GM23338 (cell line): ENCODE results near the gene PRSS8. TPM values are rescaled to one million over a fixed set of nuclear protein-coding genes. Genes with fewer than 3 reads are reported as not detected.

Experiments
- ATAC-seq: fragments of 200-7000 bp; cut with Tn5 transposase; 3 replicates; pipeline ENCODE4 v1.9.1; 2020
- DNase-seq: peaks from one replicate; pipeline ENCODE4 v3.0.0-alpha.2; 2015; ENCODE audit warnings: low spot score
- H2AFZ ChIP-seq: fragments of 200-600 bp; sonication (generic); 2 replicates; pipeline ENCODE4 v1.8.0; 2016; ENCODE audit warnings: antibody characterized with exemption, mild to moderate bottlenecking, moderate library complexity
- H3F3A ChIP-seq: fragments of 200-600 bp; sonication (generic); replicated peaks from 2 replicates; pipeline ENCODE4 v1.8.0; 2017; ENCODE audit warnings: antibody characterized with exemption, mixed run types, low read depth
- H3K27ac ChIP-seq: fragments of 200-600 bp; sonication (generic); 2 replicates; pipeline ENCODE4 v1.6.1; 2016; ENCODE audit warnings: low read depth
- H3K27me3 ChIP-seq: fragments of 200-600 bp; sonication (generic); 2 replicates; pipeline ENCODE4 v1.8.0; 2016; ENCODE audit warnings: mild to moderate bottlenecking, mixed run types, moderate library complexity; ENCODE audit not compliant: insufficient read depth
- H3K36me3 ChIP-seq: fragments of 200-600 bp; sonication (generic); 2 replicates; pipeline ENCODE4 v1.8.0; 2016; ENCODE audit warnings: mild to moderate bottlenecking; ENCODE audit not compliant: insufficient read depth
- H3K4me1 ChIP-seq: fragments of 200-600 bp; sonication (generic); 2 replicates; pipeline ENCODE4 v1.8.0; 2016; ENCODE audit warnings: mild to moderate bottlenecking, moderate library complexity; ENCODE audit not compliant: insufficient read depth
- H3K4me2 ChIP-seq: fragments of 200-600 bp; sonication (generic); 2 replicates; pipeline ENCODE4 v1.7.1; 2017; ENCODE audit warnings: mixed run types
- H3K4me3 ChIP-seq: fragments of 200-600 bp; sonication (generic); 2 replicates; pipeline ENCODE4 v1.6.1; 2016; ENCODE audit warnings: mixed run types
- H3K79me2 ChIP-seq: fragments of 200-600 bp; sonication (generic); replicated peaks from 2 replicates; pipeline ENCODE4 v1.8.0; 2017; ENCODE audit warnings: mild to moderate bottlenecking; ENCODE audit not compliant: insufficient read depth
- H3K9me2 ChIP-seq: fragments of 200-600 bp; sonication (generic); 2 replicates; pipeline ENCODE4 v1.8.0; 2017; ENCODE audit not compliant: insufficient read depth
- H4K20me1 ChIP-seq: fragments of 200-600 bp; sonication (generic); replicated peaks from 2 replicates; pipeline ENCODE4 v1.8.0; 2017; ENCODE audit warnings: mild to moderate bottlenecking; ENCODE audit not compliant: insufficient read depth
- H3K27ac Mint-ChIP-seq: 2 replicates; pipeline ENCODE4 v1.8.0; 2020; ENCODE audit warnings: inconsistent platforms, mild to moderate bottlenecking, moderate library complexity, mixed read lengths
- H3K27me3 Mint-ChIP-seq: 3 replicates; pipeline ENCODE4 v1.8.0; 2022; ENCODE audit warnings: low read depth, mild to moderate bottlenecking, moderate library complexity, mixed read lengths, inconsistent platforms; ENCODE audit not compliant: insufficient read depth, poor library complexity
- H3K36me3 Mint-ChIP-seq: 3 replicates; pipeline ENCODE4 v1.8.0; 2021; ENCODE audit warnings: low read depth, mild to moderate bottlenecking, inconsistent platforms, moderate library complexity, mixed read lengths
- H3K4me1 Mint-ChIP-seq: 3 replicates; pipeline ENCODE4 v1.8.0; 2020; ENCODE audit warnings: mild to moderate bottlenecking, inconsistent platforms, mixed read lengths
- H3K4me3 Mint-ChIP-seq: 3 replicates; pipeline ENCODE4 v1.8.0; 2021; ENCODE audit warnings: moderate library complexity, mild to moderate bottlenecking, inconsistent platforms, mixed read lengths
- H3K9me3 Mint-ChIP-seq: 3 replicates; pipeline ENCODE4 v1.8.0; 2020; ENCODE audit warnings: moderate library complexity, mild to moderate bottlenecking, inconsistent platforms, mixed read lengths
- CREB1 ChIP-seq: fragments of 250-450 bp; sonication (Bioruptor Pico); IDR thresholded peaks from 2 replicates; pipeline ENCODE4 v1.5.0; 2020; ENCODE audit warnings: low read depth, mild to moderate bottlenecking, moderate library complexity
- EZH2 ChIP-seq: fragments of 200-600 bp; sonication (generic); IDR thresholded peaks from one replicate; pipeline ENCODE4 v1.8.0; 2017; ENCODE audit warnings: antibody characterized with exemption, mild to moderate bottlenecking, low read depth; ENCODE audit not compliant: unreplicated experiment
- EZH2phosphoT487 ChIP-seq: fragments of 200-600 bp; sonication (generic); IDR thresholded peaks from one replicate; pipeline ENCODE4 v1.8.1; 2018; ENCODE audit warnings: antibody characterized with exemption; ENCODE audit not compliant: unreplicated experiment
- JUNB ChIP-seq: IDR thresholded peaks from one replicate; pipeline ENCODE4 v1.6.1; 2016; ENCODE audit warnings: antibody characterized with exemption; ENCODE audit not compliant: unreplicated experiment
- NANOG ChIP-seq: IDR thresholded peaks from 2 replicates; pipeline ENCODE4 v1.6.1; 2016; ENCODE audit warnings: antibody characterized with exemption, borderline replicate concordance
- POLR2AphosphoS5 ChIP-seq: IDR thresholded peaks from 2 replicates; pipeline ENCODE4 v1.6.1; 2016; ENCODE audit warnings: antibody characterized with exemption, low read depth
- STAT1 ChIP-seq: IDR thresholded peaks from one replicate; pipeline ENCODE4 v1.6.1; 2016; ENCODE audit warnings: antibody characterized with exemption; ENCODE audit not compliant: unreplicated experiment
- ZNF114 ChIP-seq: fragments of 250-450 bp; sonication (Bioruptor Pico); IDR thresholded peaks from 2 replicates; pipeline ENCODE4 v1.5.0; 2020; ENCODE audit warnings: mild to moderate bottlenecking, moderate library complexity
- ZNF331 ChIP-seq: fragments of 250-450 bp; sonication (Bioruptor Pico); IDR thresholded peaks from 2 replicates; pipeline ENCODE4 v1.5.0; 2020; ENCODE audit warnings: low read depth, mild to moderate bottlenecking, moderate library complexity
- polyA plus RNA-seq: library from polyadenylated mRNA; unstranded; fragments of >200 nt; fragmentation: Nextera tagmentation; extraction: Ambion mirVana; gene quantifications from 2 replicates; pipeline ENCODE4 v1.2.1, GENCODE V29; 2016
- total RNA-seq: library from RNA; depleted of rRNA; stranded (reverse); fragments of >200 nt; shearing (Covaris generic); gene quantifications from 2 replicates; pipeline ENCODE4 v1.2.3, GENCODE V29; 2014
- TF ChIP-seq, protein P1 (sequence below): IDR thresholded peaks from one replicate; pipeline ENCODE4 v1.6.1; 2018; ENCODE audit warnings: antibody characterized with exemption; ENCODE audit not compliant: unreplicated experiment
- TF ChIP-seq, protein P2 (sequence below): fragments of 250-450 bp; sonication (Bioruptor Pico); IDR thresholded peaks from 2 replicates; pipeline ENCODE4 v1.5.0; 2020; ENCODE audit warnings: mild to moderate bottlenecking, moderate library complexity
- TF ChIP-seq, protein P3 (sequence below): IDR thresholded peaks from 2 replicates; pipeline ENCODE4 v1.6.1; 2016; ENCODE audit warnings: antibody characterized with exemption
- TF ChIP-seq, protein P4 (sequence below), 2 experiments: fragments of 200-600 bp in 1 of 2; sonication (generic) in 1 of 2; conservative IDR thresholded peaks; 2 replicates each; pipeline versions ENCODE4 v1.5.1 to v1.6.1; 2016 to 2017; ENCODE audit warnings: antibody characterized with exemption in 2 of 2, low read depth in 2 of 2, mild to moderate bottlenecking in 2 of 2, moderate library complexity in 1 of 2

The PRSS8 gene
- total and polyA plus RNA-seq, 2 experiments from 2014 or later, result 65.3 to 75.9 TPM

DNA sequence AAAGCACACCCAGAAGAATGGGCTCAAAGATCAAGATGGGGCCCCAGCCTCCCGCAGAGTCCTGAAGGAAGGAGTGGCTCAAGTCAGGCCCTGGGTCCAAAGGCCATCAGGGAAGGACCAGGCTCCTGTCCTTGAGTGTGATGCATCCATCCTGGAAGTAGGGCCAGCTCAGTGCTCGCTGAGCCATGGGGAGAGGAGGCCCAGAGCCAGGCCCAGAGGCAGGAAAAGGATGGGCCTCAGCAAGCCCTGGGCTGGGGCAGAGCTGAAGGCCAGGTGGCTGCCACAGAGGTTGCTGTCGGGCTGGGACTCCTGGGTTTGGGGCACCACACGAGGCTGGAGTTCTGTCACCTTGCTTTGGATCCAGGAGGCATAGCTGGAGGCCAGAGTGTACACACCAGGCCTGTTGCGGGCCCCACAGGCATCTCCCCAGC lies 3.7 kb downstream of the PRSS8 start:
- peak overlapping the region; percentile 98; the same call in 1 of the 2 replicates for H3K27ac Mint-ChIP-seq
- Histone ChIP-seq H3K27ac (peak overlapping the region; percentile 84; the same call in 1 of the 2 replicates), H3K4me2 (0 out of 2 replicates have a peak overlapping the region, but pooled peaks have one; percentile 51)

More for the DNA sequence above, 3.7 kb downstream of the PRSS8 start:
- Histone ChIP-seq H3K4me1 (peaks cover 28% of the 10 kb centered on the region), H4K20me1 (no peaks in the 10 kb centered on the region; the same call in 1 of the 2 replicates), H3K9me2 (no peaks in the 10 kb centered on the region), H3K36me3 (peaks cover 9% of the 10 kb centered on the region), H3K27me3 (no peaks in the 10 kb centered on the region), H2AFZ (no peak overlapping the region), H3K4me3 (no peak overlapping the region), H3F3A (peaks cover 3% of the 10 kb centered on the region; the same call in 1 of the 2 replicates), H3K79me2 (peaks cover 8% of the 10 kb centered on the region; the same call in 1 of the 2 replicates)
- Mint-ChIP-seq H3K27me3 (peaks cover 24% of the 10 kb centered on the region), H3K9me3 (no peaks in the 10 kb centered on the region; the same call in 2 of the 3 replicates), H3K36me3 (peaks cover 45% of the 10 kb centered on the region), H3K4me3 (no peak overlapping the region), H3K4me1 (peaks cover 54% of the 10 kb centered on the region)
- ATAC-seq (no peak), DNase-seq (no peak)
- TF ChIP-seq, protein P1, sequence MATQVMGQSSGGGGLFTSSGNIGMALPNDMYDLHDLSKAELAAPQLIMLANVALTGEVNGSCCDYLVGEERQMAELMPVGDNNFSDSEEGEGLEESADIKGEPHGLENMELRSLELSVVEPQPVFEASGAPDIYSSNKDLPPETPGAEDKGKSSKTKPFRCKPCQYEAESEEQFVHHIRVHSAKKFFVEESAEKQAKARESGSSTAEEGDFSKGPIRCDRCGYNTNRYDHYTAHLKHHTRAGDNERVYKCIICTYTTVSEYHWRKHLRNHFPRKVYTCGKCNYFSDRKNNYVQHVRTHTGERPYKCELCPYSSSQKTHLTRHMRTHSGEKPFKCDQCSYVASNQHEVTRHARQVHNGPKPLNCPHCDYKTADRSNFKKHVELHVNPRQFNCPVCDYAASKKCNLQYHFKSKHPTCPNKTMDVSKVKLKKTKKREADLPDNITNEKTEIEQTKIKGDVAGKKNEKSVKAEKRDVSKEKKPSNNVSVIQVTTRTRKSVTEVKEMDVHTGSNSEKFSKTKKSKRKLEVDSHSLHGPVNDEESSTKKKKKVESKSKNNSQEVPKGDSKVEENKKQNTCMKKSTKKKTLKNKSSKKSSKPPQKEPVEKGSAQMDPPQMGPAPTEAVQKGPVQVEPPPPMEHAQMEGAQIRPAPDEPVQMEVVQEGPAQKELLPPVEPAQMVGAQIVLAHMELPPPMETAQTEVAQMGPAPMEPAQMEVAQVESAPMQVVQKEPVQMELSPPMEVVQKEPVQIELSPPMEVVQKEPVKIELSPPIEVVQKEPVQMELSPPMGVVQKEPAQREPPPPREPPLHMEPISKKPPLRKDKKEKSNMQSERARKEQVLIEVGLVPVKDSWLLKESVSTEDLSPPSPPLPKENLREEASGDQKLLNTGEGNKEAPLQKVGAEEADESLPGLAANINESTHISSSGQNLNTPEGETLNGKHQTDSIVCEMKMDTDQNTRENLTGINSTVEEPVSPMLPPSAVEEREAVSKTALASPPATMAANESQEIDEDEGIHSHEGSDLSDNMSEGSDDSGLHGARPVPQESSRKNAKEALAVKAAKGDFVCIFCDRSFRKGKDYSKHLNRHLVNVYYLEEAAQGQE, result no peak
- TF ChIP-seq, protein P2, sequence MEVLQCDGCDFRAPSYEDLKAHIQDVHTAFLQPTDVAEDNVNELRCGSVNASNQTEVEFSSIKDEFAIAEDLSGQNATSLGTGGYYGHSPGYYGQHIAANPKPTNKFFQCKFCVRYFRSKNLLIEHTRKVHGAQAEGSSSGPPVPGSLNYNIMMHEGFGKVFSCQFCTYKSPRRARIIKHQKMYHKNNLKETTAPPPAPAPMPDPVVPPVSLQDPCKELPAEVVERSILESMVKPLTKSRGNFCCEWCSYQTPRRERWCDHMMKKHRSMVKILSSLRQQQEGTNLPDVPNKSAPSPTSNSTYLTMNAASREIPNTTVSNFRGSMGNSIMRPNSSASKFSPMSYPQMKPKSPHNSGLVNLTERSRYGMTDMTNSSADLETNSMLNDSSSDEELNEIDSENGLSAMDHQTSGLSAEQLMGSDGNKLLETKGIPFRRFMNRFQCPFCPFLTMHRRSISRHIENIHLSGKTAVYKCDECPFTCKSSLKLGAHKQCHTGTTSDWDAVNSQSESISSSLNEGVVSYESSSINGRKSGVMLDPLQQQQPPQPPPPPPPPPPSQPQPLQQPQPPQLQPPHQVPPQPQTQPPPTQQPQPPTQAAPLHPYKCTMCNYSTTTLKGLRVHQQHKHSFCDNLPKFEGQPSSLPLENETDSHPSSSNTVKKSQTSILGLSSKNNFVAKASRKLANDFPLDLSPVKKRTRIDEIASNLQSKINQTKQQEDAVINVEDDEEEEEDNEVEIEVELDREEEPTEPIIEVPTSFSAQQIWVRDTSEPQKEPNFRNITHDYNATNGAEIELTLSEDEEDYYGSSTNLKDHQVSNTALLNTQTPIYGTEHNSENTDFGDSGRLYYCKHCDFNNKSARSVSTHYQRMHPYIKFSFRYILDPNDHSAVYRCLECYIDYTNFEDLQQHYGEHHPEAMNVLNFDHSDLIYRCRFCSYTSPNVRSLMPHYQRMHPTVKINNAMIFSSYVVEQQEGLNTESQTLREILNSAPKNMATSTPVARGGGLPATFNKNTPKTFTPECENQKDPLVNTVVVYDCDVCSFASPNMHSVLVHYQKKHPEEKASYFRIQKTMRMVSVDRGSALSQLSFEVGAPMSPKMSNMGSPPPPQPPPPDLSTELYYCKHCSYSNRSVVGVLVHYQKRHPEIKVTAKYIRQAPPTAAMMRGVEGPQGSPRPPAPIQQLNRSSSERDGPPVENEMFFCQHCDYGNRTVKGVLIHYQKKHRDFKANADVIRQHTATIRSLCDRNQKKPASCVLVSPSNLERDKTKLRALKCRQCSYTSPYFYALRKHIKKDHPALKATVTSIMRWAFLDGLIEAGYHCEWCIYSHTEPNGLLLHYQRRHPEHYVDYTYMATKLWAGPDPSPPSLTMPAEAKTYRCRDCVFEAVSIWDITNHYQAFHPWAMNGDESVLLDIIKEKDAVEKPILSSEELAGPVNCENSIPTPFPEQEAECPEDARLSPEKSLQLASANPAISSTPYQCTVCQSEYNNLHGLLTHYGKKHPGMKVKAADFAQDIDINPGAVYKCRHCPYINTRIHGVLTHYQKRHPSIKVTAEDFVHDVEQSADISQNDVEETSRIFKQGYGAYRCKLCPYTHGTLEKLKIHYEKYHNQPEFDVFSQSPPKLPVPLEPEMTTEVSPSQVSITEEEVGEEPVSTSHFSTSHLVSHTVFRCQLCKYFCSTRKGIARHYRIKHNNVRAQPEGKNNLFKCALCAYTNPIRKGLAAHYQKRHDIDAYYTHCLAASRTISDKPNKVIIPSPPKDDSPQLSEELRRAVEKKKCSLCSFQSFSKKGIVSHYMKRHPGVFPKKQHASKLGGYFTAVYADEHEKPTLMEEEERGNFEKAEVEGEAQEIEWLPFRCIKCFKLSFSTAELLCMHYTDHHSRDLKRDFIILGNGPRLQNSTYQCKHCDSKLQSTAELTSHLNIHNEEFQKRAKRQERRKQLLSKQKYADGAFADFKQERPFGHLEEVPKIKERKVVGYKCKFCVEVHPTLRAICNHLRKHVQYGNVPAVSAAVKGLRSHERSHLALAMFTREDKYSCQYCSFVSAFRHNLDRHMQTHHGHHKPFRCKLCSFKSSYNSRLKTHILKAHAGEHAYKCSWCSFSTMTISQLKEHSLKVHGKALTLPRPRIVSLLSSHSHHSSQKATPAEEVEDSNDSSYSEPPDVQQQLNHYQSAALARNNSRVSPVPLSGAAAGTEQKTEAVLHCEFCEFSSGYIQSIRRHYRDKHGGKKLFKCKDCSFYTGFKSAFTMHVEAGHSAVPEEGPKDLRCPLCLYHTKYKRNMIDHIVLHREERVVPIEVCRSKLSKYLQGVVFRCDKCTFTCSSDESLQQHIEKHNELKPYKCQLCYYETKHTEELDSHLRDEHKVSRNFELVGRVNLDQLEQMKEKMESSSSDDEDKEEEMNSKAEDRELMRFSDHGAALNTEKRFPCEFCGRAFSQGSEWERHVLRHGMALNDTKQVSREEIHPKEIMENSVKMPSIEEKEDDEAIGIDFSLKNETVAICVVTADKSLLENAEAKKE (CRISPR knock-in tag), result no peak
- TF ChIP-seq EZH2 (no peak), ZNF114 (CRISPR knock-in tag) (no peak), NANOG (no peak), ZNF331 (CRISPR knock-in tag) (no peak), STAT1 (no peak), JUNB (no peak), EZH2phosphoT487 (no peak), CREB1 (CRISPR knock-in tag) (no peak), POLR2AphosphoS5 (no peak)
- TF ChIP-seq, protein P3, sequence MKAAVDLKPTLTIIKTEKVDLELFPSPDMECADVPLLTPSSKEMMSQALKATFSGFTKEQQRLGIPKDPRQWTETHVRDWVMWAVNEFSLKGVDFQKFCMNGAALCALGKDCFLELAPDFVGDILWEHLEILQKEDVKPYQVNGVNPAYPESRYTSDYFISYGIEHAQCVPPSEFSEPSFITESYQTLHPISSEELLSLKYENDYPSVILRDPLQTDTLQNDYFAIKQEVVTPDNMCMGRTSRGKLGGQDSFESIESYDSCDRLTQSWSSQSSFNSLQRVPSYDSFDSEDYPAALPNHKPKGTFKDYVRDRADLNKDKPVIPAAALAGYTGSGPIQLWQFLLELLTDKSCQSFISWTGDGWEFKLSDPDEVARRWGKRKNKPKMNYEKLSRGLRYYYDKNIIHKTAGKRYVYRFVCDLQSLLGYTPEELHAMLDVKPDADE, result no peak
- TF ChIP-seq, protein P4, sequence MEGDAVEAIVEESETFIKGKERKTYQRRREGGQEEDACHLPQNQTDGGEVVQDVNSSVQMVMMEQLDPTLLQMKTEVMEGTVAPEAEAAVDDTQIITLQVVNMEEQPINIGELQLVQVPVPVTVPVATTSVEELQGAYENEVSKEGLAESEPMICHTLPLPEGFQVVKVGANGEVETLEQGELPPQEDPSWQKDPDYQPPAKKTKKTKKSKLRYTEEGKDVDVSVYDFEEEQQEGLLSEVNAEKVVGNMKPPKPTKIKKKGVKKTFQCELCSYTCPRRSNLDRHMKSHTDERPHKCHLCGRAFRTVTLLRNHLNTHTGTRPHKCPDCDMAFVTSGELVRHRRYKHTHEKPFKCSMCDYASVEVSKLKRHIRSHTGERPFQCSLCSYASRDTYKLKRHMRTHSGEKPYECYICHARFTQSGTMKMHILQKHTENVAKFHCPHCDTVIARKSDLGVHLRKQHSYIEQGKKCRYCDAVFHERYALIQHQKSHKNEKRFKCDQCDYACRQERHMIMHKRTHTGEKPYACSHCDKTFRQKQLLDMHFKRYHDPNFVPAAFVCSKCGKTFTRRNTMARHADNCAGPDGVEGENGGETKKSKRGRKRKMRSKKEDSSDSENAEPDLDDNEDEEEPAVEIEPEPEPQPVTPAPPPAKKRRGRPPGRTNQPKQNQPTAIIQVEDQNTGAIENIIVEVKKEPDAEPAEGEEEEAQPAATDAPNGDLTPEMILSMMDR (conservative IDR thresholded peaks at IDR 0.05; ENCODE audit: low read depth in 2 of 2), result no peak
